Breast epithelium (tissue), 3 donors: Measurements from ENCODE around the gene SLC5A12.

Source experiments
- POLR2A ChIP-seq: fragments of 450-650 bp; IDR thresholded peaks from one replicate; pipeline ENCODE4 v1.6.1; 2016; ENCODE audit warnings: antibody characterized with exemption, mild to moderate bottlenecking, moderate library complexity
- POLR2AphosphoS5 ChIP-seq, 3 donors: sonication (generic); formaldehyde crosslinking; IDR thresholded peaks; one replicate each; pipeline ENCODE4 v1.6.1; 2017; ENCODE audit warnings: antibody characterized with exemption in 3 of 3
- TF ChIP-seq, protein P1 (sequence below), 3 donors: fragments of 450-650 bp; IDR thresholded peaks; one replicate each; pipeline ENCODE4 v1.5.1; 2016 to 2017; ENCODE audit warnings: antibody characterized with exemption in 3 of 3, mild to moderate bottlenecking in 3 of 3, moderate library complexity in 3 of 3

DNA sequence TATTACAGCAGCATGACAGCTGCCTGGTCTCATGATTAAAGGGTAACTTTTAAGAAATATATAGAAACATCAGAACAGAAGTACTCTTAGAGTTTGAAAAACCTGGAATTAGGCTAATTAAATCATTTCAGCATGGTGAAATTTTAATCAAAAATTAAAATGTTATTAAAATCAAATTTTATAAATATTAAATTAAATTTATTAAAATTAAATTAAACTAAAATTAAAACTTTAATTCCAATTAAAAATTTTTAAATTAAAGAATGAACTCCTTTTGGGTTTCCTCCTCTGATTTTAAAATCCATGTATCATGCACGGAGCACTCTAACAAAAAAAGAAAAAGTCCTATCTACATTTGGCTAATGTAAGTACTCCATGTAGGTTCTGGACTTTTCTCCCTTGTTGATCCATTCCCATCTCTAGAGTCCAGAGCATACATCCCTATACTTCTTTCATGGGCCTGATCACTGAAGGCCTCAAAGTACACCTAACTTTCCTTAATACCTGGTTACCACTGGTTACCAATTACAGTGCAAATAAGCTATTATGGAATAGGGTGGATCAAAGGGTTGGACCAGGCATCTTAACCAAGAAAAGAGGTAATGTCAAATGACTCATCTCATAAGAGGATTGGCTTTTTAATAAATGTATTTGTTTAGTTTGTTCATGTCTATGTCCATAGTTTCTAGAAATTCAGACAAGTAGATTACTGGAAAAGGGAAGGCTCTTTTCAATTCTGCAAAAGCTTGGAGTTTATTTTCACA, 101.4 kb downstream of the SLC5A12 start:
- TF ChIP-seq, protein P1, sequence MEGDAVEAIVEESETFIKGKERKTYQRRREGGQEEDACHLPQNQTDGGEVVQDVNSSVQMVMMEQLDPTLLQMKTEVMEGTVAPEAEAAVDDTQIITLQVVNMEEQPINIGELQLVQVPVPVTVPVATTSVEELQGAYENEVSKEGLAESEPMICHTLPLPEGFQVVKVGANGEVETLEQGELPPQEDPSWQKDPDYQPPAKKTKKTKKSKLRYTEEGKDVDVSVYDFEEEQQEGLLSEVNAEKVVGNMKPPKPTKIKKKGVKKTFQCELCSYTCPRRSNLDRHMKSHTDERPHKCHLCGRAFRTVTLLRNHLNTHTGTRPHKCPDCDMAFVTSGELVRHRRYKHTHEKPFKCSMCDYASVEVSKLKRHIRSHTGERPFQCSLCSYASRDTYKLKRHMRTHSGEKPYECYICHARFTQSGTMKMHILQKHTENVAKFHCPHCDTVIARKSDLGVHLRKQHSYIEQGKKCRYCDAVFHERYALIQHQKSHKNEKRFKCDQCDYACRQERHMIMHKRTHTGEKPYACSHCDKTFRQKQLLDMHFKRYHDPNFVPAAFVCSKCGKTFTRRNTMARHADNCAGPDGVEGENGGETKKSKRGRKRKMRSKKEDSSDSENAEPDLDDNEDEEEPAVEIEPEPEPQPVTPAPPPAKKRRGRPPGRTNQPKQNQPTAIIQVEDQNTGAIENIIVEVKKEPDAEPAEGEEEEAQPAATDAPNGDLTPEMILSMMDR (IDR thresholded peaks at IDR 0.05) = no peak
- TF ChIP-seq POLR2AphosphoS5 (IDR thresholded peaks at IDR 0.05) (no peak), POLR2A (no peak)
